SU-DHL-6 (cell line): ENCODE results near the gene GBF1.

Experiments
- H2AFZ ChIP-seq: fragments of 200-600 bp; sonication (generic); 2 replicates; pipeline ENCODE4 v1.6.1; 2014; ENCODE audit warnings: low read depth, mild to moderate bottlenecking, moderate library complexity, mixed read lengths, antibody characterized with exemption, low read length; ENCODE audit not compliant: severe bottlenecking
- H3F3A ChIP-seq: fragments of 200-600 bp; shearing (Covaris generic); 2 replicates; pipeline ENCODE4 v1.6.0; 2016; ENCODE audit warnings: antibody characterized with exemption, mild to moderate bottlenecking; ENCODE audit not compliant: insufficient read depth
- H3K27ac ChIP-seq: fragments of 200-600 bp; sonication (generic); 2 replicates; pipeline ENCODE4 v1.5.1; 2016; ENCODE audit warnings: low read depth, mild to moderate bottlenecking, low read length, moderate library complexity, mixed read lengths
- H3K27me3 ChIP-seq: fragments of 200-600 bp; sonication (generic), shearing (Covaris generic); 2 replicates; pipeline ENCODE4 v1.6.0; 2014; ENCODE audit warnings: mild to moderate bottlenecking, low read length
- H3K36me3 ChIP-seq: fragments of 200-600 bp; sonication (generic); 2 replicates; pipeline ENCODE4 v1.6.1; 2014; ENCODE audit warnings: mild to moderate bottlenecking, low read length, mixed read lengths
- H3K4me2 ChIP-seq: fragments of 300-600, 200-600 bp; shearing (Covaris generic), sonication (generic); 2 replicates; pipeline ENCODE4 v1.6.0; 2014; ENCODE audit warnings: low read length, low read depth, mild to moderate bottlenecking; ENCODE audit not compliant: poor library complexity, severe bottlenecking
- H3K4me3 ChIP-seq: fragments of 200-600 bp; sonication (generic); 2 replicates; pipeline ENCODE4 v1.5.1; 2014; ENCODE audit warnings: antibody characterized with exemption, low read length, mild to moderate bottlenecking, mixed read lengths; ENCODE audit not compliant: insufficient read depth, poor library complexity, severe bottlenecking
- H3K79me2 ChIP-seq: fragments of 200-600 bp; sonication (generic); 2 replicates; pipeline ENCODE4 v1.6.1; 2014; ENCODE audit warnings: mild to moderate bottlenecking, low read length, moderate library complexity; ENCODE audit not compliant: insufficient read depth
- H3K9ac ChIP-seq: fragments of 200-600 bp; sonication (generic); 2 replicates; pipeline ENCODE4 v1.7.0; 2014; ENCODE audit warnings: mild to moderate bottlenecking, low read length
- H3K9me2 ChIP-seq: fragments of 200-600 bp; sonication (generic); replicated peaks from 2 replicates; pipeline ENCODE4 v1.6.1; 2014; ENCODE audit warnings: low read length; ENCODE audit not compliant: insufficient read depth
- H3K9me3 ChIP-seq: fragments of 200-600 bp; sonication (generic); 2 replicates; pipeline ENCODE4 v1.6.1; 2014; ENCODE audit warnings: low read length, mixed read lengths; ENCODE audit not compliant: insufficient read depth
- H4K20me1 ChIP-seq: fragments of 200-600 bp; sonication (generic); 2 replicates; pipeline ENCODE4 v1.6.1; 2014; ENCODE audit warnings: low read depth, mild to moderate bottlenecking, antibody characterized with exemption, low read length, moderate library complexity, mixed read lengths
- CTCF ChIP-seq: fragments of 200-600 bp; sonication (generic); IDR thresholded peaks from one replicate; pipeline ENCODE4 v1.5.1; 2017; ENCODE audit warnings: antibody characterized with exemption, mild to moderate bottlenecking, low read length, moderate library complexity; ENCODE audit not compliant: insufficient read depth, poor library complexity, severe bottlenecking
- EZH2phosphoT487 ChIP-seq: fragments of 200-600 bp; sonication (generic), shearing (Covaris generic); conservative IDR thresholded peaks from 2 replicates; pipeline ENCODE4 v1.6.1; 2018; ENCODE audit warnings: mild to moderate bottlenecking, antibody characterized with exemption, low read length, moderate library complexity, mixed read lengths

Gene GBF1

GRCh38 chr10:102429468-102429867 is 184.1 kb downstream of the GBF1 start:
- no peak overlapping the region for H3K27ac ChIP-seq

GRCh38 chr10:102431452-102432124 is 186.3 kb downstream of the GBF1 start:
- H3K9me2 ChIP-seq = no peaks in the 10 kb centered on the region
- H3K79me2 ChIP-seq = 0 out of 2 replicates have a peak, but pooled peaks cover 8% of the 10 kb centered on the region
- H3K9ac ChIP-seq = peak overlapping the region; percentile 86
- no peaks in the 10 kb centered on the region for H3K36me3 ChIP-seq
- H3K9me3 ChIP-seq = no peaks in the 10 kb centered on the region
- H3K27ac ChIP-seq = peak overlapping the region; percentile 51
- 0 out of 2 replicates have a peak, but pooled peaks cover 5% of the 10 kb centered on the region for H3F3A ChIP-seq
- H4K20me1 ChIP-seq = no peaks in the 10 kb centered on the region
- H3K4me3 ChIP-seq = peak overlapping the region; percentile 61
- TF ChIP-seq CTCF = no peak
- no peak for TF ChIP-seq EZH2phosphoT487
- peak overlapping the region; percentile 80 for H3K4me2 ChIP-seq
- H3K27me3 ChIP-seq = no peaks in the 10 kb centered on the region
- peak overlapping the region; percentile 49 for H2AFZ ChIP-seq

More at GRCh38 chr10:102429468-102429867, 184.1 kb downstream of the GBF1 start:
- TF ChIP-seq EZH2phosphoT487 (no peak), CTCF (no peak)
- Histone ChIP-seq H3K36me3 (no peaks in the 10 kb centered on the region), H3K79me2 (0 out of 2 replicates have a peak, but pooled peaks cover 8% of the 10 kb centered on the region), H3K9ac (no peak overlapping the region), H3K27me3 (no peaks in the 10 kb centered on the region), H4K20me1 (no peaks in the 10 kb centered on the region), H3K4me3 (no peak overlapping the region), H3K4me2 (no peak overlapping the region), H3K9me3 (no peaks in the 10 kb centered on the region), H3F3A (0 out of 2 replicates have a peak, but pooled peaks cover 5% of the 10 kb centered on the region), H2AFZ (no peak overlapping the region), H3K9me2 (no peaks in the 10 kb centered on the region)
